ENCODE measurements around the gene OR1L8.

Gene OR1L8

DNA sequence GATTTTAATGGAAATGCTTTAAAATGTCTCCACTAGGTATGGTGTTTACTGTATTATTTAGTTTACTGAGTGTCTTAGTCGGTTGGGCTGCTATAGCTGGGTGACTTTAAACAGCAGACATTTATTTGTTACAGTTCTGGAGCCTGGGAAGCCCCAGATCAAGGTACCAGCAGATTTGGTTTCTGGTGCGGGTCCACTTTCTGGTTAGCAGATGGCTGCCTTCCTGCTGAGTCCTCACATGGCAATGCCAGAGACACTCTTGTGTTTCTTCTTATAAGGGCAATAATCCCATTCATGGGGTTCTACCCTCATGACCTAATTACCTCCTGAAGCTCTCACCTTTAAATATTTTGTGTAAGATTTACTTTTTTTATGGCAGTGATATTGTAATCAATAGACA lies 65.0 kb downstream of the OR1L8 start:
- no peak for DNase-seq (ENCODE audit: low read depth, low spot score)
